ENCODE measurements around the gene LAMA5. TPM values are rescaled to one million over a fixed set of nuclear protein-coding genes. Genes with fewer than 3 reads are reported as not detected.

Gene LAMA5
- total and polyA plus RNA-seq, 2 of the 8 experiments (the other 6 are each of a cell fraction or from before 2014, with no cell fraction given) = 34.4 to 225 TPM

DNA sequence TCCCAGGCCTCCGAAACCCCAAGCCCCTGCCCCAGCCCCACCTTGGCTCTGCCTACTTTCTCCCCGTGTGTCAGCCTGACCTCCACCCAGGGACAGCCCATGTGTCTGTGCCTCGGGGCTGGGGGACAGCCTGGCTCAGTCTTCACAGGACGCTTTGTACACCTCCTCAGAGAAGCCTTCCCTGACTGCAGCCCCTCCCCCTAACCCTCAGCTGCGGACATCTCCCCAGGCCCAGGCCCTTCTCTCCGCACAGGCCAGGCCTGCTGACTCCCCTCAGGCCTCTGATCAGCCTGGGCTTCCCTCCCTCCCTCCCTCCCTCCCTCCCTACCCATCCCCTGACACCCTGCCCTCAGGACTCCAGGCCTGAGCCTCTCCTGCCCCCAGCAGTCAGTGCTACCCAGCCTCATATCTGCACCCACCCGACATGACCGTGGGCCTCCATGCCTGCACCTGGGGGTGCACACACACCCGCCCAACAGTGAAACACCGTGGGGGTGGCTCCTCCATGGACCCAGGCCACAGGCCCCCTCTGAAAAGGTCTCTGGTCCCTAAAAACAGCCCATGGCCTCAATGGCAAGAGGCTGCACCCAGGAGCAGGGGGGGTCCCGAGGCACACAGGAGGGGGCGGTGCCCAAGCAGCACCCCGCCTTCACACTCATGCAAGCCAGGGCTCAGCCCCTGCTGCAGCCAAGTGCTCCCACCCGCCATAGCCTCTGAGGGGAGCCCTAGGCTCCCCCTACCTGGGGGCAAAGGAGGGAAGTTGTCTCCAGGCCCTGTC, 12.9 kb downstream of the LAMA5 start:
- H3K9ac ChIP-seq (replicated peaks in 1 of 4; ENCODE audit: extremely low read depth in 1 of 4, low read depth in 3 of 4, low read length in 3 of 4) = no peak overlapping the region; a peak in 1 of 7 replicates
- H4K5ac ChIP-seq (ENCODE audit: insufficient read length, low read depth, low read length) = peak overlapping the region; percentile 52
- H4K91ac ChIP-seq (replicated peaks; ENCODE audit: insufficient read length, low read length) = no peak overlapping the region
- no peak overlapping the region for H3K4me2 ChIP-seq (ENCODE audit: insufficient read depth in 1 of 2, low read depth in 2 of 2, low read length in 2 of 2)
- peak overlapping the region; percentile 69 for H3K4ac ChIP-seq (replicated peaks; ENCODE audit: insufficient read length, low read depth, low read length)
- no peaks in the 10 kb centered on the region for H3K27me3 ChIP-seq (replicated peaks in 1 of 4; ENCODE audit: control insufficient read depth in 3 of 4, extremely low read depth in 1 of 4, insufficient read depth in 3 of 4, low read length in 3 of 4)
- H2BK20ac ChIP-seq (ENCODE audit: low read length) = no peak overlapping the region
- no peak overlapping the region for H3K14ac ChIP-seq (ENCODE audit: insufficient read length)
- H4K8ac ChIP-seq (ENCODE audit: extremely low read depth, insufficient read depth, low read length) = no peak overlapping the region
- peaks cover 30% of the 10 kb centered on the region for H3K79me1 ChIP-seq (ENCODE audit: low read depth, low read length)
- H3K23me2 ChIP-seq (ENCODE audit: low read depth, low read length) = no peaks in the 10 kb centered on the region; the same call in 1 of the 2 replicates
- H2BK12ac ChIP-seq (ENCODE audit: low read depth, low read length) = 0 out of 2 replicates have a peak overlapping the region, but pooled peaks have one; percentile 9
- no peak for DNase-seq (ENCODE audit: low read depth in 1 of 2, low spot score in 2 of 2)
- TF ChIP-seq TAF1 (IDR thresholded peaks at IDR 0.05; ENCODE audit: low read depth, low read length) (no peak), CEBPB (IDR thresholded peaks at IDR 0.05; ENCODE audit: low read depth, low read length) (no peak), POLR2AphosphoS5 (IDR thresholded peaks at IDR 0.05; ENCODE audit: low read depth, low read length) (no peak), SAP30 (IDR thresholded peaks at IDR 0.05; ENCODE audit: insufficient read depth, insufficient replicate concordance, low read length) (no peak), KDM4A (IDR thresholded peaks at IDR 0.05; ENCODE audit: low read depth, low read length, severe bottlenecking) (no peak)
- TF ChIP-seq, protein P1, sequence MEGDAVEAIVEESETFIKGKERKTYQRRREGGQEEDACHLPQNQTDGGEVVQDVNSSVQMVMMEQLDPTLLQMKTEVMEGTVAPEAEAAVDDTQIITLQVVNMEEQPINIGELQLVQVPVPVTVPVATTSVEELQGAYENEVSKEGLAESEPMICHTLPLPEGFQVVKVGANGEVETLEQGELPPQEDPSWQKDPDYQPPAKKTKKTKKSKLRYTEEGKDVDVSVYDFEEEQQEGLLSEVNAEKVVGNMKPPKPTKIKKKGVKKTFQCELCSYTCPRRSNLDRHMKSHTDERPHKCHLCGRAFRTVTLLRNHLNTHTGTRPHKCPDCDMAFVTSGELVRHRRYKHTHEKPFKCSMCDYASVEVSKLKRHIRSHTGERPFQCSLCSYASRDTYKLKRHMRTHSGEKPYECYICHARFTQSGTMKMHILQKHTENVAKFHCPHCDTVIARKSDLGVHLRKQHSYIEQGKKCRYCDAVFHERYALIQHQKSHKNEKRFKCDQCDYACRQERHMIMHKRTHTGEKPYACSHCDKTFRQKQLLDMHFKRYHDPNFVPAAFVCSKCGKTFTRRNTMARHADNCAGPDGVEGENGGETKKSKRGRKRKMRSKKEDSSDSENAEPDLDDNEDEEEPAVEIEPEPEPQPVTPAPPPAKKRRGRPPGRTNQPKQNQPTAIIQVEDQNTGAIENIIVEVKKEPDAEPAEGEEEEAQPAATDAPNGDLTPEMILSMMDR (IDR thresholded peaks at IDR 0.05; ENCODE audit: control extremely low read depth in 1 of 3, insufficient read depth in 1 of 3, low read depth in 1 of 3, low read length in 3 of 3) = no peak
- 0 out of 2 replicates have a peak overlapping the region, but pooled peaks have one; percentile 31 for H3K27ac ChIP-seq (ENCODE audit: low read depth, low read length)
- H3K23ac ChIP-seq (ENCODE audit: insufficient read length) = no peak overlapping the region
- peaks cover 17 to 38% (median 30%) of the 10 kb centered on the region in 4 experiments; a peak in 6 of 8 replicates for H3K36me3 ChIP-seq (ENCODE audit: control insufficient read depth in 2 of 4, insufficient read depth in 4 of 4, low read length in 3 of 4)
- H3K79me2 ChIP-seq (ENCODE audit: control insufficient read depth in 1 of 2, insufficient read depth in 2 of 2, low read length in 2 of 2) = peaks cover 10 to 58% of the 10 kb centered on the region in 2 experiments; a peak in 3 of 4 replicates
- H2AK5ac ChIP-seq (ENCODE audit: low read depth, low read length) = no peak overlapping the region
- peaks cover 0 to 24% of the 10 kb centered on the region in 2 experiments for H4K20me1 ChIP-seq (replicated peaks in 1 of 2; ENCODE audit: control insufficient read depth in 1 of 2, insufficient read depth in 2 of 2, low read length in 2 of 2)
- H3K9me3 ChIP-seq (ENCODE audit: insufficient read depth in 2 of 2, low read depth in 1 of 2, low read length in 1 of 2) = peaks cover 0 to 3% of the 10 kb centered on the region in 2 experiments; a peak in 2 of 4 replicates
- 89% methylated on average over 10 of the region's 14 CpGs; no CpG with 5 or more reads in 1 of the 2 experiments for WGBS, 2 experiments (ENCODE audit: extremely low coverage in 1 of 2, insufficient coverage in 1 of 2, insufficient read length in 1 of 2, insufficient replicate concordance in 2 of 2, low coverage in 1 of 2, low lambda C conversion rate in 2 of 2, missing lambda C conversion rate in 1 of 2)
- H2AFZ ChIP-seq (ENCODE audit: low read length) = no peak overlapping the region
- H2BK120ac ChIP-seq (replicated peaks; ENCODE audit: low read depth, low read length) = no peak overlapping the region
- no peak overlapping the region; a peak in 1 of 8 replicates for H3K4me3 ChIP-seq (ENCODE audit: extremely low read depth in 1 of 4, insufficient read depth in 2 of 4, low read depth in 3 of 4, low read length in 4 of 4)
- H2BK15ac ChIP-seq (ENCODE audit: low read length) = no peak overlapping the region
- POLR2A ChIA-PET (ENCODE audit: partially characterized antibody) = interaction anchor here (0.9 to 12.3 kb wide), 5 partner anchors 11 to 48 kb away, joined by 3 to 114 read pairs (median 10); partner anchors contain the start of genes LAMA5 and RPS21
- H3K18ac ChIP-seq (ENCODE audit: extremely low read depth, low read length) = no peak overlapping the region
- FAIRE-seq = no peak
- CTCF ChIA-PET (ENCODE audit: partially characterized antibody) = interaction anchor here (0.7 to 1.7 kb wide), 4 partner anchors 11 to 388 kb away, joined by 3 to 4 read pairs (median 3); no protein-coding TSS in a partner anchor
- H3K56ac ChIP-seq (replicated peaks; ENCODE audit: insufficient read length, low read depth, low read length) = no peak overlapping the region
- peaks cover 0 to 40% (median 28%) of the 10 kb centered on the region in 4 experiments; a peak in 6 of 7 replicates for H3K4me1 ChIP-seq (replicated peaks in 1 of 4; ENCODE audit: control insufficient read depth in 3 of 4, insufficient read depth in 4 of 4, low read length in 3 of 4)
- peak overlapping the region; percentile 73 for H2BK5ac ChIP-seq (ENCODE audit: low read depth, low read length)

Measured in H1 (cell line).